ENCODE data around the gene MAP1S. TPM values are rescaled to one million over a fixed set of nuclear protein-coding genes. Genes with fewer than 3 reads are reported as not detected.

The MAP1S gene, protein sequence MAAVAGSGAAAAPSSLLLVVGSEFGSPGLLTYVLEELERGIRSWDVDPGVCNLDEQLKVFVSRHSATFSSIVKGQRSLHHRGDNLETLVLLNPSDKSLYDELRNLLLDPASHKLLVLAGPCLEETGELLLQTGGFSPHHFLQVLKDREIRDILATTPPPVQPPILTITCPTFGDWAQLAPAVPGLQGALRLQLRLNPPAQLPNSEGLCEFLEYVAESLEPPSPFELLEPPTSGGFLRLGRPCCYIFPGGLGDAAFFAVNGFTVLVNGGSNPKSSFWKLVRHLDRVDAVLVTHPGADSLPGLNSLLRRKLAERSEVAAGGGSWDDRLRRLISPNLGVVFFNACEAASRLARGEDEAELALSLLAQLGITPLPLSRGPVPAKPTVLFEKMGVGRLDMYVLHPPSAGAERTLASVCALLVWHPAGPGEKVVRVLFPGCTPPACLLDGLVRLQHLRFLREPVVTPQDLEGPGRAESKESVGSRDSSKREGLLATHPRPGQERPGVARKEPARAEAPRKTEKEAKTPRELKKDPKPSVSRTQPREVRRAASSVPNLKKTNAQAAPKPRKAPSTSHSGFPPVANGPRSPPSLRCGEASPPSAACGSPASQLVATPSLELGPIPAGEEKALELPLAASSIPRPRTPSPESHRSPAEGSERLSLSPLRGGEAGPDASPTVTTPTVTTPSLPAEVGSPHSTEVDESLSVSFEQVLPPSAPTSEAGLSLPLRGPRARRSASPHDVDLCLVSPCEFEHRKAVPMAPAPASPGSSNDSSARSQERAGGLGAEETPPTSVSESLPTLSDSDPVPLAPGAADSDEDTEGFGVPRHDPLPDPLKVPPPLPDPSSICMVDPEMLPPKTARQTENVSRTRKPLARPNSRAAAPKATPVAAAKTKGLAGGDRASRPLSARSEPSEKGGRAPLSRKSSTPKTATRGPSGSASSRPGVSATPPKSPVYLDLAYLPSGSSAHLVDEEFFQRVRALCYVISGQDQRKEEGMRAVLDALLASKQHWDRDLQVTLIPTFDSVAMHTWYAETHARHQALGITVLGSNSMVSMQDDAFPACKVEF
- total RNA-seq: 24.2 and 35.8 TPM in 2 replicates

GRCh38 chr19:17718947-17719711, at the start of gene MAP1S:
TSS of gene MAP1S (plus strand) at chr19:17719480. CDS start at chr19:17719503, 23 bp downstream.

GRCh38 chr19:17687857-17688784, 31.2 kb upstream of the MAP1S start, which contains the start of gene UNC13A:
TSS of gene UNC13A (minus strand) at chr19:17688354. CDS start at chr19:17688199, 155 bp downstream.

DNA sequence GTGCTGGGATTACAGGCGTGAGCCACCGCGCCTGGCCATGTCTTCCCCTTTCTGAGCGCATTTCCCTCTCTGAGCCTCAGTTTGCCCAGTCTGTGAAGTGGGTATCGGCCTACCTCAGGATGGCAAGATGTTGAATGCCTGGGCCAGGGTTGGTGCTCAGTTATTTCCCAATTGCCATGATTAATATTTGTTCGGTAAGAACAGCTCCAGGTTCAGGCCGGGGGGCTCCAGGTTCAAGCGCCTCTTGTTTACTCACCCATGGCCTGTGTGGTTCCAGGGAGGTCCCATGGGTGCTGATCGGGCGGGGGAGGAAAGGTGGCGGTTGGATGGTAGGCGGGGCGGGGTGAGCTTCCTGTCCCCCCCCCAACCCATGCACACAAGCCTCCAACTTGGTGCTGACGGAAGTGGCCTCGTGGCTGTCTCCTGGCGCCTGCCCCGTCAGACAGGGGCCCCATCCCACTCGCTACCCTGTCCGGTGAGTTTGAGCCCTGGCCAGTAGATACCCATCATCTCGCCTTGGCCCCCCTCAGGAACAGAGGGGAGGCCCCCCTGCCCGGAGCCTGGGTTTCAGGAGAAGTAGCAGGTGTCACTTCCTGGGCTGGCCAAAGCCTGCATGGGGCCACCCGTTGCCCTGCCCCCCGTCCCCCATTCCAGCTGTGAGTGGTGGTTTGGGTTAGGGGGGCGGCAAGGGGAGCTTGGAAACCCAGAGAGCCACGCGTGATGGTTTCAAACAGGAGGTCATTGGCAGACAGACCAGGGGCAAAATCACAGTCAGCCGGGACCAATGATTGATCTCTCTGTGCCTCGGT, 32.0 kb downstream of the MAP1S start, which contains the start of gene FCHO1:
TSS of gene FCHO1 (plus strand) at position 375 of the 809 bp plus-strand sequence. CDS start 3,688 bp downstream, outside the sequence.

Other genes with a start within 250 kb of the MAP1S start
- 18.3 and 23.0 TPM in 2 replicates for gene SLC27A1, start 249.0 kb upstream of the MAP1S start, total RNA-seq
- 38.8 and 40.9 TPM in 2 replicates for gene PGLS, start 207.8 kb upstream of the MAP1S start, total RNA-seq
- gene COLGALT1, start 163.8 kb upstream of the MAP1S start, total RNA-seq: 31.7 and 37.9 TPM in 2 replicates
- under 0.01 and 0.11 TPM in 2 replicates for gene UNC13A, start 31.1 kb upstream of the MAP1S start, total RNA-seq
- 0.22 and 0.43 TPM in 2 replicates for gene FCHO1, start 32.0 kb downstream of the MAP1S start, total RNA-seq
- 0.09 TPM in 1 of 2 replicates, not detected in the other for gene B3GNT3, start 75.7 kb downstream of the MAP1S start, total RNA-seq
- not detected in 2 replicates for gene INSL3, start 102.0 kb downstream of the MAP1S start, total RNA-seq
- gene JAK3, start 128.5 kb downstream of the MAP1S start, total RNA-seq: 0.76 and 0.95 TPM in 2 replicates
- gene RPL18A, start 140.4 kb downstream of the MAP1S start, total RNA-seq: 1,480 and 1,575 TPM in 2 replicates
- not detected in 2 replicates for gene SLC5A5, start 152.5 kb downstream of the MAP1S start, total RNA-seq
- 20.7 and 31.9 TPM in 2 replicates for gene CCDC124, start 213.5 kb downstream of the MAP1S start, total RNA-seq
- gene KCNN1, start 247.6 kb downstream of the MAP1S start, total RNA-seq: 0.60 TPM in 1 of 2 replicates, not detected in the other

All from dermis lymphatic vessel endothelial cell (primary cell).